SK-N-MC (cell line): ENCODE data around the gene UQCRFS1.
A peak's percentile ranks its signal among the peaks of the same experiment; 100 is the strongest.
"Not testable (repeated sequence)": the region's sequence is repeated elsewhere in the genome, so short reads cannot be mapped to it uniquely, and the experiment has no call there.

Experiments used
- DNase-seq: peaks from one replicate; pipeline ENCODE4 v3.0.0-alpha.2; 2011; ENCODE audit warnings: low read depth, low spot score
- H3K27ac ChIP-seq: fragments of 200-600 bp; sonication (generic); 2 replicates; pipeline ENCODE4 v1.5.1; 2016; ENCODE audit warnings: mixed run types
- H3K36me3 ChIP-seq: fragments of 200-600 bp; sonication (generic); 2 replicates; pipeline ENCODE4 v1.6.1; 2017; ENCODE audit warnings: antibody characterized with exemption, low read length, mixed read lengths; ENCODE audit not compliant: insufficient read depth
- H3K4me3 ChIP-seq: fragments of 200-600 bp; sonication (generic); 2 replicates; pipeline ENCODE4 v1.5.1; 2016
- H3K9ac ChIP-seq: fragments of 200-600 bp; sonication (generic); 2 replicates; pipeline ENCODE4 v1.8.0; 2017; ENCODE audit warnings: mixed run types, mixed read lengths; ENCODE audit not compliant: insufficient read length
- H3K9me3 ChIP-seq: fragments of 200-600 bp; sonication (generic); 2 replicates; pipeline ENCODE4 v1.6.1; 2017; ENCODE audit warnings: low read depth, mild to moderate bottlenecking, antibody characterized with exemption, low read length, moderate library complexity, mixed read lengths
- EZH2 ChIP-seq: fragments of 200-600 bp; sonication (generic); IDR thresholded peaks from one replicate; pipeline ENCODE4 v1.6.1; 2017; ENCODE audit warnings: antibody characterized with exemption
- FOXP2 ChIP-seq: optimal IDR thresholded peaks from 2 replicates; pipeline ENCODE3; 2011; ENCODE audit warnings: mild to moderate bottlenecking, moderate library complexity; ENCODE audit not compliant: insufficient read depth; ENCODE audit errors: extremely low read length, control extremely low read depth
- POLR2AphosphoS5 ChIP-seq: IDR thresholded peaks from 2 replicates; pipeline ENCODE4 v1.6.1; 2012; ENCODE audit warnings: mild to moderate bottlenecking, low read depth, low read length, borderline replicate concordance

The UQCRFS1 gene

GRCh38 chr19:29217616-29218015 lies 4.7 kb upstream of the UQCRFS1 start:
- Histone ChIP-seq H3K4me3 (no peak overlapping the region), H3K9me3 (no peaks in the 10 kb centered on the region), H3K9ac (no peak overlapping the region), H3K27ac (no peak overlapping the region), H3K36me3 (no peaks in the 10 kb centered on the region)
- TF ChIP-seq FOXP2 (no peak), POLR2AphosphoS5 (no peak), EZH2 (no peak)
- no peak for DNase-seq

- Histone ChIP-seq H3K27ac (no peak overlapping the region), H3K9me3 (no peaks in the 10 kb centered on the region; the same call in 1 of the 2 replicates), H3K9ac (no peak overlapping the region), H3K4me3 (no peak overlapping the region), H3K36me3 (peaks cover 6% of the 10 kb centered on the region)
- no peak for DNase-seq
- TF ChIP-seq POLR2AphosphoS5 (no peak), EZH2 (no peak), FOXP2 (no peak)
Measured at GRCh38 chr19:29216021-29216420, 3.1 kb upstream of the UQCRFS1 start.

GRCh38 chr19:29215322-29215845 lies 2.4 kb upstream of the UQCRFS1 start:
- no peak overlapping the region for H3K9ac ChIP-seq
- DNase-seq = no peak
- no peak overlapping the region for H3K4me3 ChIP-seq
- H3K9me3 ChIP-seq = no peaks in the 10 kb centered on the region; the same call in 1 of the 2 replicates
- H3K27ac ChIP-seq = no peak overlapping the region
- H3K36me3 ChIP-seq = peaks cover 7% of the 10 kb centered on the region
- TF ChIP-seq EZH2 = no peak
- no peak for TF ChIP-seq POLR2AphosphoS5
- TF ChIP-seq FOXP2 = no peak

- no peak overlapping the region for H3K9ac ChIP-seq
Measured at GRCh38 chr19:29214411-29214810, 1.5 kb upstream of the UQCRFS1 start.

GRCh38 chr19:29212356-29212647 lies 649 bp downstream of the UQCRFS1 start:
- Histone ChIP-seq H3K9me3 (no peaks in the 10 kb centered on the region; the same call in 1 of the 2 replicates), H3K4me3 (peak overlapping the region; percentile 99), H3K27ac (peak overlapping the region; percentile 78), H3K36me3 (peaks cover 19% of the 10 kb centered on the region), H3K9ac (peak overlapping the region; percentile 100)
- no peak for DNase-seq
- TF ChIP-seq POLR2AphosphoS5 (0 out of 2 replicates have a peak, but pooled peaks have one; percentile 2), FOXP2 (no peak), EZH2 (no peak)

More at GRCh38 chr19:29214411-29214810, 1.5 kb upstream of the UQCRFS1 start:
- peaks cover 7% of the 10 kb centered on the region for H3K36me3 ChIP-seq
- no peaks in the 10 kb centered on the region; the same call in 1 of the 2 replicates for H3K9me3 ChIP-seq
- H3K4me3 ChIP-seq = no peak overlapping the region
- DNase-seq = no peak
- no peak for TF ChIP-seq POLR2AphosphoS5
- no peak for TF ChIP-seq EZH2
- no peak for TF ChIP-seq FOXP2
- no peak overlapping the region for H3K27ac ChIP-seq

GRCh38 chr19:29211562-29212355 lies 1.2 kb downstream of the UQCRFS1 start:
- peak overlapping the region; percentile 78; the same call in 1 of the 2 replicates for H3K27ac ChIP-seq
- H3K9ac ChIP-seq = peak overlapping the region; percentile 100
- TF ChIP-seq POLR2AphosphoS5 (0 out of 2 replicates have a peak, but pooled peaks have one; percentile 21), FOXP2 (no peak), EZH2 (no peak)
- peaks cover 24% of the 10 kb centered on the region for H3K36me3 ChIP-seq
- H3K9me3 ChIP-seq = no peaks in the 10 kb centered on the region; the same call in 1 of the 2 replicates
- no peak for DNase-seq
- H3K4me3 ChIP-seq = peak overlapping the region; percentile 99

GRCh38 chr19:29211041-29211440 lies 1.9 kb downstream of the UQCRFS1 start:
- H3K9ac ChIP-seq, H3K27ac ChIP-seq, DNase-seq, H3K9me3 ChIP-seq: not testable (repeated sequence)
- peak overlapping the region; percentile 99 for H3K4me3 ChIP-seq
- H3K36me3 ChIP-seq = peaks cover 31% of the 10 kb centered on the region

- H3K9ac ChIP-seq, DNase-seq, H3K9me3 ChIP-seq, H3K4me3 ChIP-seq, H3K27ac ChIP-seq: not testable (repeated sequence)
- peaks cover 37% of the 10 kb centered on the region for H3K36me3 ChIP-seq
Measured at GRCh38 chr19:29210502-29210901, 2.4 kb downstream of the UQCRFS1 start.

- H3K27ac ChIP-seq, DNase-seq, H3K9ac ChIP-seq, H3K9me3 ChIP-seq, H3K4me3 ChIP-seq: not testable (repeated sequence)
- H3K36me3 ChIP-seq = peaks cover 37% of the 10 kb centered on the region
Measured at GRCh38 chr19:29207403-29208187, 5.4 kb downstream of the UQCRFS1 start.
